DOHH2 (cell line): ENCODE results near the gene GBGT1.

Source experiments
- H3F3A ChIP-seq: fragments of 200-600 bp; sonication (generic), shearing (Covaris generic); 2 replicates; pipeline ENCODE4 v1.6.0; 2016; ENCODE audit warnings: antibody characterized with exemption, mild to moderate bottlenecking; ENCODE audit not compliant: control insufficient read depth, insufficient read depth
- H3K27ac ChIP-seq: fragments of 200-600 bp; sonication (generic); 2 replicates; pipeline ENCODE4 v1.5.1; 2014; ENCODE audit warnings: low read depth, mild to moderate bottlenecking, low read length, moderate library complexity
- H3K27me3 ChIP-seq: fragments of 200-600 bp; sonication (generic); 2 replicates; pipeline ENCODE4 v1.6.1; 2014; ENCODE audit warnings: mild to moderate bottlenecking, low read length, mixed read lengths; ENCODE audit not compliant: control insufficient read depth
- H3K36me3 ChIP-seq: fragments of 200-600 bp; sonication (generic); 2 replicates; pipeline ENCODE4 v1.6.1; 2014; ENCODE audit warnings: mild to moderate bottlenecking, low read length, moderate library complexity, mixed read lengths; ENCODE audit not compliant: control insufficient read depth
- H3K4me1 ChIP-seq: fragments of 200-600 bp; sonication (generic); 2 replicates; pipeline ENCODE4 v1.6.1; 2014; ENCODE audit warnings: mild to moderate bottlenecking, low read length, mixed read lengths; ENCODE audit not compliant: control insufficient read depth
- H3K4me2 ChIP-seq: fragments of 200-600 bp; sonication (generic); 2 replicates; pipeline ENCODE4 v1.6.0; 2014; ENCODE audit warnings: mild to moderate bottlenecking, low read length, moderate library complexity
- H3K4me3 ChIP-seq: fragments of 200-600 bp; sonication (generic); 2 replicates; pipeline ENCODE4 v1.5.1; 2014; ENCODE audit warnings: mild to moderate bottlenecking, low read length, mixed read lengths
- H3K79me2 ChIP-seq: fragments of 200-600 bp; sonication (generic); 2 replicates; pipeline ENCODE4 v1.6.1; 2014; ENCODE audit warnings: mild to moderate bottlenecking, low read length, mixed read lengths; ENCODE audit not compliant: control insufficient read depth
- H3K9me2 ChIP-seq: fragments of 200-600 bp; sonication (generic); replicated peaks from 2 replicates; pipeline ENCODE4 v1.6.1; 2014; ENCODE audit warnings: mild to moderate bottlenecking, low read length, mixed read lengths; ENCODE audit not compliant: control insufficient read depth
- H3K9me3 ChIP-seq: fragments of 200-600 bp; sonication (generic); 2 replicates; pipeline ENCODE4 v1.6.1; 2014; ENCODE audit warnings: antibody characterized with exemption, low read length, mixed read lengths; ENCODE audit not compliant: control insufficient read depth, insufficient read depth
- H4K20me1 ChIP-seq: fragments of 200-600 bp; sonication (generic); 2 replicates; pipeline ENCODE4 v1.6.0; 2014; ENCODE audit warnings: low read depth, mild to moderate bottlenecking, antibody characterized with exemption, low read length, moderate library complexity; ENCODE audit not compliant: control insufficient read depth, insufficient read depth
- CTCF ChIP-seq: fragments of 200-600 bp; sonication (generic); IDR thresholded peaks from one replicate; pipeline ENCODE4 v1.5.1; 2014; ENCODE audit warnings: antibody characterized with exemption, mild to moderate bottlenecking, low read depth, low read length; ENCODE audit not compliant: poor library complexity, severe bottlenecking
- EZH2phosphoT487 ChIP-seq: fragments of 200-600 bp; sonication (generic); IDR thresholded peaks from 2 replicates; pipeline ENCODE4 v1.6.1; 2017; ENCODE audit warnings: borderline replicate concordance, mild to moderate bottlenecking, antibody characterized with exemption, low read length, moderate library complexity, mixed read lengths

GBGT1 gene

GRCh38 chr9:133165452-133165730 is 1.7 kb upstream of the GBGT1 start:
- no peak overlapping the region for H3K27ac ChIP-seq
- H3K9me3 ChIP-seq, result no peaks in the 10 kb centered on the region
- H4K20me1 ChIP-seq, result no peaks in the 10 kb centered on the region
- H3K4me2 ChIP-seq, result no peak overlapping the region
- H3K9me2 ChIP-seq, result no peaks in the 10 kb centered on the region
- H3K36me3 ChIP-seq, result 0 out of 2 replicates have a peak, but pooled peaks cover under 1% of the 10 kb centered on the region
- no peak for TF ChIP-seq CTCF
- no peak for TF ChIP-seq EZH2phosphoT487
- H3F3A ChIP-seq, result no peaks in the 10 kb centered on the region
- no peaks in the 10 kb centered on the region for H3K79me2 ChIP-seq
- no peak overlapping the region for H3K4me3 ChIP-seq
- H3K27me3 ChIP-seq, result 0 out of 2 replicates have a peak, but pooled peaks cover 2% of the 10 kb centered on the region
- H3K4me1 ChIP-seq, result peaks cover 16% of the 10 kb centered on the region

- H3K79me2 ChIP-seq, result no peaks in the 10 kb centered on the region
- H3F3A ChIP-seq, result no peaks in the 10 kb centered on the region
- no peak overlapping the region for H3K27ac ChIP-seq
- peak overlapping the region; percentile 61 for H3K4me2 ChIP-seq
- peaks cover 16% of the 10 kb centered on the region for H3K4me1 ChIP-seq
- no peak for TF ChIP-seq CTCF
- no peak for TF ChIP-seq EZH2phosphoT487
- H3K27me3 ChIP-seq, result 0 out of 2 replicates have a peak, but pooled peaks cover 2% of the 10 kb centered on the region
- no peaks in the 10 kb centered on the region for H3K9me3 ChIP-seq
- no peaks in the 10 kb centered on the region for H4K20me1 ChIP-seq
- H3K9me2 ChIP-seq, result no peaks in the 10 kb centered on the region
- H3K4me3 ChIP-seq, result peak overlapping the region; percentile 62
- 0 out of 2 replicates have a peak, but pooled peaks cover 3% of the 10 kb centered on the region for H3K36me3 ChIP-seq
These were observed 477 bp upstream of the GBGT1 start for GRCh38 chr9:133164191-133164590.

GRCh38 chr9:133162861-133163503 is 732 bp downstream of the GBGT1 start:
- TF ChIP-seq EZH2phosphoT487, result no peak
- H3K36me3 ChIP-seq, result 0 out of 2 replicates have a peak, but pooled peaks cover 3% of the 10 kb centered on the region
- H3K9me2 ChIP-seq, result no peaks in the 10 kb centered on the region
- H3K9me3 ChIP-seq, result no peaks in the 10 kb centered on the region
- no peaks in the 10 kb centered on the region for H4K20me1 ChIP-seq
- H3F3A ChIP-seq, result no peaks in the 10 kb centered on the region
- H3K4me3 ChIP-seq, result peak overlapping the region; percentile 62
- peak overlapping the region; percentile 61 for H3K4me2 ChIP-seq
- H3K79me2 ChIP-seq, result no peaks in the 10 kb centered on the region
- H3K27ac ChIP-seq, result no peak overlapping the region
- peaks cover 16% of the 10 kb centered on the region for H3K4me1 ChIP-seq
- H3K27me3 ChIP-seq, result 0 out of 2 replicates have a peak, but pooled peaks cover 2% of the 10 kb centered on the region

- Histone ChIP-seq H3F3A (no peaks in the 10 kb centered on the region), H4K20me1 (no peaks in the 10 kb centered on the region), H3K4me3 (no peak overlapping the region), H3K9me3 (no peaks in the 10 kb centered on the region), H3K4me2 (no peak overlapping the region), H3K4me1 (peaks cover 16% of the 10 kb centered on the region), H3K36me3 (0 out of 2 replicates have a peak, but pooled peaks cover 3% of the 10 kb centered on the region), H3K27me3 (0 out of 2 replicates have a peak, but pooled peaks cover 2% of the 10 kb centered on the region), H3K9me2 (no peaks in the 10 kb centered on the region), H3K79me2 (no peaks in the 10 kb centered on the region), H3K27ac (no peak overlapping the region)
- TF ChIP-seq CTCF (no peak), EZH2phosphoT487 (no peak)
These were observed 2.2 kb downstream of the GBGT1 start for GRCh38 chr9:133161547-133161950.
